Colonic mucosa (tissue), 4 donors: ENCODE results near the gene MGME1. TPM values are rescaled to one million over a fixed set of nuclear protein-coding genes. Genes with fewer than 3 reads are reported as not detected.
"Not testable (repeated sequence)": the region's sequence is repeated elsewhere in the genome, so short reads cannot be mapped to it uniquely, and the experiment has no call there.

ENCODE experiments used
- DNase-seq: peaks from one replicate; pipeline ENCODE4 v3.0.0-alpha.2; 2020
- H3K27ac ChIP-seq: fragments of 200-600 bp; one replicate; pipeline ENCODE4 v1.8.0; 2021
- H3K27me3 ChIP-seq: fragments of 200-600 bp; one replicate; pipeline ENCODE4 v1.8.0; 2021
- H3K36me3 ChIP-seq: fragments of 200-600 bp; one replicate; pipeline ENCODE4 v1.8.0; 2021
- H3K4me1 ChIP-seq: fragments of 200-600 bp; one replicate; pipeline ENCODE4 v1.8.0; 2021; ENCODE audit warnings: mild to moderate bottlenecking
- H3K4me3 ChIP-seq: fragments of 200-600 bp; one replicate; pipeline ENCODE4 v1.8.0; 2021
- H3K9ac ChIP-seq, 2 donors: one replicate each; pipeline ENCODE4 v1.7.0; 2013; ENCODE audit warnings: control low read depth in 2 of 2, low read depth in 2 of 2, low read length in 2 of 2
- H3K9me3 ChIP-seq: fragments of 200-600 bp; one replicate; pipeline ENCODE4 v1.8.0; 2021
- CTCF ChIP-seq: fragments of 200-600 bp; IDR thresholded peaks from one replicate; pipeline ENCODE4 v1.8.0; 2022; ENCODE audit warnings: antibody characterized with exemption, mild to moderate bottlenecking
- intact Hi-C: fragments of 100-400 bp; cut with DNase I; formaldehyde crosslinking; loops from one replicate; pipeline ENCODE4 v1.14.1; 2022
- total RNA-seq, 2 donors: library from RNA; stranded (reverse); fragmentation: NEBNext Ultra II Directional in 1 of 2; extraction: Animal tissue kit (Norgen Biotek cat#: 25700) in 1 of 2; gene quantifications; one replicate each; pipeline ENCODE4 v1.2.1, GENCODE V29; 2021
- donor health status: healthy.
- donor health status: DM: no; HTN: no; CAD: no.
- donor health status: DM: no; HTN: no; CAD: no.

The MGME1 gene
- total RNA-seq, 2 donors from 2014 or later: 20.5 to 21.1 TPM

- Histone ChIP-seq H3K9me3 (no peaks in the 10 kb centered on the region), H3K36me3 (no peaks in the 10 kb centered on the region), H3K4me1 (peaks cover 17% of the 10 kb centered on the region), H3K27ac (peak overlapping the region; percentile 70), H3K4me3 (no peak overlapping the region), H3K27me3 (no peaks in the 10 kb centered on the region), H3K9ac (no peak overlapping the region)
- no peak for TF ChIP-seq CTCF
- intact Hi-C loops: no loop called here
- DNase-seq: no peak
Observed at GRCh38 chr20:17957505-17958363, 11.1 kb upstream of the MGME1 start.

GRCh38 chr20:17958373-17959256 is 10.2 kb upstream of the MGME1 start:
- no peak overlapping the region for H3K4me3 ChIP-seq
- peak overlapping the region in 1 of 2 donors; percentile 69 for H3K9ac ChIP-seq
- intact Hi-C loops: no loop called here
- peak overlapping the region; percentile 70 for H3K27ac ChIP-seq
- no peaks in the 10 kb centered on the region for H3K27me3 ChIP-seq
- H3K36me3 ChIP-seq: no peaks in the 10 kb centered on the region
- H3K9me3 ChIP-seq: no peaks in the 10 kb centered on the region
- no peak for TF ChIP-seq CTCF
- H3K4me1 ChIP-seq: peaks cover 23% of the 10 kb centered on the region
- no peak for DNase-seq

GRCh38 chr20:17959257-17959627 is 9.6 kb upstream of the MGME1 start:
- Histone ChIP-seq H3K9ac (peak overlapping the region in 1 of 2 donors; percentile 69), H3K4me3 (no peak overlapping the region), H3K4me1 (peaks cover 25% of the 10 kb centered on the region), H3K9me3 (no peaks in the 10 kb centered on the region), H3K36me3 (no peaks in the 10 kb centered on the region), H3K27ac (peak overlapping the region; percentile 70), H3K27me3 (no peaks in the 10 kb centered on the region)
- DNase-seq: no peak
- intact Hi-C loops: no loop called here
- no peak for TF ChIP-seq CTCF

GRCh38 chr20:17960400-17960885 is 8.4 kb upstream of the MGME1 start:
- H3K4me3 ChIP-seq, H3K27me3 ChIP-seq, H3K36me3 ChIP-seq, intact Hi-C loops, H3K9me3 ChIP-seq, DNase-seq: not testable (repeated sequence)
- peak overlapping the region; percentile 62 for H3K27ac ChIP-seq
- peaks cover 25% of the 10 kb centered on the region for H3K4me1 ChIP-seq
- H3K9ac ChIP-seq: peak overlapping the region in 1 of 2 donors; percentile 70

- intact Hi-C loops: no loop called here
- Histone ChIP-seq H3K36me3 (no peaks in the 10 kb centered on the region), H3K9me3 (no peaks in the 10 kb centered on the region), H3K27me3 (no peaks in the 10 kb centered on the region), H3K4me3 (no peak overlapping the region), H3K9ac (peak overlapping the region in 1 of 2 donors; percentile 70), H3K4me1 (peaks cover 25% of the 10 kb centered on the region), H3K27ac (peak overlapping the region; percentile 62)
- TF ChIP-seq CTCF: no peak
- DNase-seq: peak; percentile 45
Observed at GRCh38 chr20:17960927-17961586, 7.8 kb upstream of the MGME1 start.
